IPS-15b (cell line): ENCODE results near the gene NAPEPLD.

Source experiments
- H3K27me3 ChIP-seq: one replicate; pipeline ENCODE4 v1.6.1; 2013; ENCODE audit warnings: low read length; ENCODE audit not compliant: control insufficient read depth, insufficient read depth
- H3K36me3 ChIP-seq: one replicate; pipeline ENCODE4 v1.6.1; 2013; ENCODE audit warnings: low read length; ENCODE audit not compliant: control insufficient read depth, insufficient read depth
- H3K4me1 ChIP-seq: one replicate; pipeline ENCODE4 v1.6.1; 2013; ENCODE audit warnings: mild to moderate bottlenecking, low read length; ENCODE audit not compliant: control insufficient read depth, insufficient read depth
- H3K4me3 ChIP-seq: one replicate; pipeline ENCODE4 v1.5.1; 2013; ENCODE audit warnings: low read depth, low read length
- H3K9ac ChIP-seq: one replicate; pipeline ENCODE4 v1.6.1; 2013; ENCODE audit warnings: low read depth, mild to moderate bottlenecking, low read length
- H3K9me3 ChIP-seq: one replicate; pipeline ENCODE4 v1.6.1; 2013; ENCODE audit warnings: mild to moderate bottlenecking, low read length; ENCODE audit not compliant: control insufficient read depth, insufficient read depth

The NAPEPLD gene

GRCh38 chr7:103140685-103141084 lies 8.2 kb downstream of the NAPEPLD start:
- Histone ChIP-seq H3K4me3 (no peak overlapping the region), H3K36me3 (no peaks in the 10 kb centered on the region), H3K9me3 (no peaks in the 10 kb centered on the region), H3K9ac (no peak overlapping the region), H3K27me3 (no peaks in the 10 kb centered on the region), H3K4me1 (no peaks in the 10 kb centered on the region)

- Histone ChIP-seq H3K27me3 (no peaks in the 10 kb centered on the region), H3K4me1 (peaks cover 4% of the 10 kb centered on the region), H3K9me3 (no peaks in the 10 kb centered on the region), H3K4me3 (no peak overlapping the region), H3K36me3 (no peaks in the 10 kb centered on the region), H3K9ac (no peak overlapping the region)
Measured at GRCh38 chr7:103140061-103140460, 8.8 kb downstream of the NAPEPLD start.

GRCh38 chr7:103134836-103135554 lies 13.9 kb downstream of the NAPEPLD start:
- H3K4me1 ChIP-seq = peaks cover 4% of the 10 kb centered on the region
- H3K27me3 ChIP-seq = no peaks in the 10 kb centered on the region
- H3K4me3 ChIP-seq = no peak overlapping the region
- no peaks in the 10 kb centered on the region for H3K9me3 ChIP-seq
- no peaks in the 10 kb centered on the region for H3K36me3 ChIP-seq
- H3K9ac ChIP-seq = no peak overlapping the region

- Histone ChIP-seq H3K36me3 (no peaks in the 10 kb centered on the region), H3K4me1 (peaks cover 4% of the 10 kb centered on the region), H3K9ac (no peak overlapping the region), H3K9me3 (no peaks in the 10 kb centered on the region), H3K27me3 (no peaks in the 10 kb centered on the region), H3K4me3 (no peak overlapping the region)
Measured at GRCh38 chr7:103132995-103133688, 15.8 kb downstream of the NAPEPLD start.

GRCh38 chr7:103130901-103131624 lies 17.8 kb downstream of the NAPEPLD start:
- no peaks in the 10 kb centered on the region for H3K9me3 ChIP-seq
- H3K4me3 ChIP-seq = no peak overlapping the region
- peaks cover 4% of the 10 kb centered on the region for H3K4me1 ChIP-seq
- H3K27me3 ChIP-seq = no peaks in the 10 kb centered on the region
- H3K9ac ChIP-seq = no peak overlapping the region
- no peaks in the 10 kb centered on the region for H3K36me3 ChIP-seq

- no peaks in the 10 kb centered on the region for H3K27me3 ChIP-seq
- no peaks in the 10 kb centered on the region for H3K36me3 ChIP-seq
- H3K9me3 ChIP-seq = no peaks in the 10 kb centered on the region
- H3K9ac ChIP-seq = no peak overlapping the region
- no peak overlapping the region for H3K4me3 ChIP-seq
- H3K4me1 ChIP-seq = no peaks in the 10 kb centered on the region
Measured at GRCh38 chr7:103129702-103130549, 19.0 kb downstream of the NAPEPLD start.

- H3K9ac ChIP-seq = no peak overlapping the region
- no peaks in the 10 kb centered on the region for H3K27me3 ChIP-seq
- no peaks in the 10 kb centered on the region for H3K4me1 ChIP-seq
- no peaks in the 10 kb centered on the region for H3K36me3 ChIP-seq
- no peak overlapping the region for H3K4me3 ChIP-seq
- H3K9me3 ChIP-seq = no peaks in the 10 kb centered on the region
Measured at GRCh38 chr7:103127006-103127405, 21.9 kb downstream of the NAPEPLD start.

GRCh38 chr7:103124429-103124979 lies 24.4 kb downstream of the NAPEPLD start:
- no peaks in the 10 kb centered on the region for H3K4me1 ChIP-seq
- H3K4me3 ChIP-seq = no peak overlapping the region
- peaks cover 5% of the 10 kb centered on the region for H3K36me3 ChIP-seq
- no peaks in the 10 kb centered on the region for H3K27me3 ChIP-seq
- no peaks in the 10 kb centered on the region for H3K9me3 ChIP-seq
- no peak overlapping the region for H3K9ac ChIP-seq

GRCh38 chr7:103123529-103123928 lies 25.4 kb downstream of the NAPEPLD start:
- Histone ChIP-seq H3K4me1 (no peaks in the 10 kb centered on the region), H3K27me3 (no peaks in the 10 kb centered on the region), H3K9ac (no peak overlapping the region), H3K9me3 (no peaks in the 10 kb centered on the region), H3K36me3 (peaks cover 5% of the 10 kb centered on the region), H3K4me3 (no peak overlapping the region)

- Histone ChIP-seq H3K27me3 (no peaks in the 10 kb centered on the region), H3K4me1 (no peaks in the 10 kb centered on the region), H3K9ac (no peak overlapping the region), H3K4me3 (no peak overlapping the region), H3K36me3 (peaks cover 5% of the 10 kb centered on the region), H3K9me3 (no peaks in the 10 kb centered on the region)
Measured at GRCh38 chr7:103121641-103122040, 27.3 kb downstream of the NAPEPLD start.

- Histone ChIP-seq H3K4me3 (no peak overlapping the region), H3K4me1 (no peaks in the 10 kb centered on the region), H3K36me3 (peaks cover 5% of the 10 kb centered on the region), H3K9ac (no peak overlapping the region), H3K27me3 (no peaks in the 10 kb centered on the region), H3K9me3 (no peaks in the 10 kb centered on the region)
Measured at GRCh38 chr7:103120362-103120761, 28.5 kb downstream of the NAPEPLD start.
